Left lung (tissue), 10 donors: Measurements from ENCODE around the gene CASTOR1. TPM values are rescaled to one million over a fixed set of nuclear protein-coding genes. Genes with fewer than 3 reads are reported as not detected.

ENCODE experiments used
- ATAC-seq: fragments of 200-7000 bp; cut with Tn5 transposase; one replicate; pipeline ENCODE4 v1.9.1; 2020; ENCODE audit warnings: moderate library complexity
- DNase-seq, 4 donors: peaks; one replicate each; pipeline ENCODE4 v3.0.0-alpha.2; 2013 to 2020
- H3K27ac ChIP-seq, 2 donors: fragments of 200-600 bp; sonication (generic) in 1 of 2; one replicate each; pipeline versions ENCODE4 v1.5.0 to v1.8.0; 2020 to 2021
- H3K27me3 ChIP-seq, 2 donors: fragments of 200-600 bp; sonication (generic) in 1 of 2; one replicate each; pipeline versions ENCODE4 v1.5.0 to v1.8.0; 2020 to 2021
- H3K36me3 ChIP-seq, 2 donors: fragments of 200-600 bp; sonication (generic) in 1 of 2; one replicate each; pipeline versions ENCODE4 v1.5.0 to v1.8.0; 2020 to 2021
- H3K4me1 ChIP-seq, 2 donors: fragments of 200-600 bp; one replicate each; pipeline ENCODE4 v1.8.0; 2021
- H3K4me3 ChIP-seq, 2 donors: fragments of 200-600 bp; sonication (generic) in 1 of 2; one replicate each; pipeline versions ENCODE4 v1.5.0 to v1.8.0; 2020 to 2021; ENCODE audit warnings: mild to moderate bottlenecking in 1 of 2
- H3K9me3 ChIP-seq, 2 donors: fragments of 200-600 bp; sonication (generic) in 1 of 2; one replicate each; pipeline versions ENCODE4 v1.5.0 to v1.8.0; 2020 to 2021
- intact Hi-C, 2 donors: fragments of 100-400 bp; cut with DNase I; formaldehyde crosslinking; loops; one replicate each; pipeline versions ENCODE4 v1.11.2 to v1.14.2; 2022
- polyA plus RNA-seq, 6 donors: library from polyadenylated mRNA; unstranded; fragments of 120-200 nt; gene quantifications; one replicate each; pipeline ENCODE4 v1.2.1, GENCODE V29; 2013; ENCODE audit not compliant: insufficient read length in 6 of 6
- total RNA-seq, 2 donors: library from RNA; stranded (reverse); fragmentation: NEBNext Ultra II Directional; extraction: Animal tissue kit (Norgen Biotek cat#: 25700); gene quantifications; one replicate each; pipeline ENCODE4 v1.2.1, GENCODE V29; 2021
- TF ChIP-seq, protein P1 (sequence below), 2 donors: fragments of 200-600 bp; sonication (generic) in 1 of 2; IDR thresholded peaks; one replicate each; pipeline versions ENCODE4 v1.5.0 to v1.8.0; 2021; ENCODE audit warnings: antibody characterized with exemption in 2 of 2
- donor health status: DM: no; HTN: yes; CAD: no.
- donor health status: DM: no; HTN: no; CAD: no.

The CASTOR1 gene
- total and polyA plus RNA-seq, 8 donors: 10.7 to 16.7 (median 14.4) TPM

- no peaks in the 10 kb centered on the region for H3K27me3 ChIP-seq
- H3K27ac ChIP-seq: peak overlapping the region; percentile 85 to 88
- no peaks in the 10 kb centered on the region for H3K9me3 ChIP-seq
- H3K4me3 ChIP-seq: no peak overlapping the region
- TF ChIP-seq, protein P1, sequence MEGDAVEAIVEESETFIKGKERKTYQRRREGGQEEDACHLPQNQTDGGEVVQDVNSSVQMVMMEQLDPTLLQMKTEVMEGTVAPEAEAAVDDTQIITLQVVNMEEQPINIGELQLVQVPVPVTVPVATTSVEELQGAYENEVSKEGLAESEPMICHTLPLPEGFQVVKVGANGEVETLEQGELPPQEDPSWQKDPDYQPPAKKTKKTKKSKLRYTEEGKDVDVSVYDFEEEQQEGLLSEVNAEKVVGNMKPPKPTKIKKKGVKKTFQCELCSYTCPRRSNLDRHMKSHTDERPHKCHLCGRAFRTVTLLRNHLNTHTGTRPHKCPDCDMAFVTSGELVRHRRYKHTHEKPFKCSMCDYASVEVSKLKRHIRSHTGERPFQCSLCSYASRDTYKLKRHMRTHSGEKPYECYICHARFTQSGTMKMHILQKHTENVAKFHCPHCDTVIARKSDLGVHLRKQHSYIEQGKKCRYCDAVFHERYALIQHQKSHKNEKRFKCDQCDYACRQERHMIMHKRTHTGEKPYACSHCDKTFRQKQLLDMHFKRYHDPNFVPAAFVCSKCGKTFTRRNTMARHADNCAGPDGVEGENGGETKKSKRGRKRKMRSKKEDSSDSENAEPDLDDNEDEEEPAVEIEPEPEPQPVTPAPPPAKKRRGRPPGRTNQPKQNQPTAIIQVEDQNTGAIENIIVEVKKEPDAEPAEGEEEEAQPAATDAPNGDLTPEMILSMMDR (IDR thresholded peaks at IDR 0.05): no peak
- H3K36me3 ChIP-seq: peaks cover 0 to 7% of the 10 kb centered on the region in 2 donors
- peak in 2 of 4 donors; percentile 64 to 75 for DNase-seq
- H3K4me1 ChIP-seq: peaks cover 68 to 100% of the 10 kb centered on the region in 2 donors
- ATAC-seq: peak; percentile 38
- intact Hi-C loops: no loop called here
Observed at GRCh38 chr22:30305519-30305905, 16.2 kb upstream of the CASTOR1 start.

DNA sequence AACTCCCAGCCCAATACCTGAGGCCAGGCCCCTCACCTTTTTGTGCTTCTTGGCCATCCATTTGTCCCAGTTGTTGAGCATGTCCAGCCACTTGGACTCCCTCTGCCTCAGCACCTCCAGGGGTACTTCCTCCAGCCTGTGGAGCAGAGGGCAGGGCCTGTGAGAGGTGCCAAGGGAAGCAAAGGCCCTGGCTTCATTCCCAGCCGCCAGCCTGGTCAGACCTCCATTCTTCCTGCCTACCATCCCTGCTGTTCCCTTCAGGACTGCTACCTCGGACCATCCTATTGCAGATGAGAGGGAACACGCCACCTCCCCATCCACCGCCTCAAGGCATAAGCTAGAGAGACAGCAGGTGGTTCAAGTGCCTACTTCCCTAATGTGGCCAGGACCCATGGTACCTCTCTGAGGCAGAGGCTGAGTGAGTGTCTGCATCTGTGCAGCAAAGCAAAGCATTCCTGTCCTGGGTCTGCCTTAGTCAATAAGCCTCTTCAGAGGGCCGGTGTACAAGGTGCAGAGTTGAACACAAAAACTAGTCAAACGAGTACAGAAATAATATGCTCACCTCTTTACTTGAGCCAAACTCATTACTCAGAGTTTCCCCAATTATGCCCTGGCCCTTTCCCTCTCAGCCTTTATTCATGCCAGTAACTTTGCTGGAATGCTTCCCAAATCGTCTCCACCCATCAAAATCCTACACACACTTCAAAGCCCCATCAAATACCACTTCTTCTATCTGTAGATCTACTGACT lies 15.4 kb upstream of the CASTOR1 start:
- Histone ChIP-seq H3K27ac (peak overlapping the region; percentile 85 to 88), H3K4me1 (peaks cover 60 to 100% of the 10 kb centered on the region in 2 donors), H3K4me3 (no peak overlapping the region), H3K36me3 (peaks cover 0 to 15% of the 10 kb centered on the region in 2 donors), H3K9me3 (no peaks in the 10 kb centered on the region), H3K27me3 (no peaks in the 10 kb centered on the region)
- DNase-seq (peak in 1 of 4 donors; percentile 54), ATAC-seq (peak; percentile 66)
- TF ChIP-seq, protein P1 (IDR thresholded peaks at IDR 0.05): no peak
- intact Hi-C loops: no loop called here

DNA sequence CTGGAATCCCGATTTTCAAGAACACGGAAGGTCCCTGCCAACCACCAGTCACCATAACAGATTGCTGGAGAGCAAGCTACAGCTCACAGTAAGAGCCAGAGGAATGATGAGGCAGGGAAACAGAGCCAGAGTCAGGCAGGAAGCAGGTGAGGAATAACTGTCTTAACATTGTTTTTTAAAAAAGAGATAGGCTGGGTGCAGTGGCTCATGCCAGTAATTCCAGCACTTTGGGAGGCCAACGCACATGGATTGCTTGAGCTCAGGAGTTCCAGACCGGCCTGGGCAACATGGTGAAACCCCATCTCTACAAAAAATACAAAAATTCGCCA lies 13.5 kb upstream of the CASTOR1 start:
- DNase-seq (no peak), ATAC-seq (no peak)
- Histone ChIP-seq H3K9me3 (no peaks in the 10 kb centered on the region), H3K4me1 (peaks cover 66 to 89% of the 10 kb centered on the region in 2 donors), H3K27me3 (no peaks in the 10 kb centered on the region), H3K4me3 (no peak overlapping the region), H3K36me3 (peaks cover 0 to 34% of the 10 kb centered on the region in 2 donors), H3K27ac (peak overlapping the region; percentile 85 to 88)
- intact Hi-C loops: no loop called here
- TF ChIP-seq, protein P1 (IDR thresholded peaks at IDR 0.05): no peak

GRCh38 chr22:30301995-30302809 lies 12.9 kb upstream of the CASTOR1 start:
- DNase-seq: peak in 2 of 4 donors; percentile 74 to 84
- no peak overlapping the region for H3K4me3 ChIP-seq
- intact Hi-C loops: no loop called here
- peak overlapping the region; percentile 85 to 88 for H3K27ac ChIP-seq
- ATAC-seq: peak; percentile 51
- TF ChIP-seq, protein P1 (IDR thresholded peaks at IDR 0.05): no peak
- peaks cover 0 to 40% of the 10 kb centered on the region in 2 donors for H3K36me3 ChIP-seq
- H3K4me1 ChIP-seq: peaks cover 72 to 89% of the 10 kb centered on the region in 2 donors
- H3K27me3 ChIP-seq: no peaks in the 10 kb centered on the region
- no peaks in the 10 kb centered on the region for H3K9me3 ChIP-seq

- H3K27ac ChIP-seq: peak overlapping the region in 1 of 2 donors; percentile 45
- ATAC-seq: no peak
Observed at GRCh38 chr22:30299322-30299721, 10.0 kb upstream of the CASTOR1 start.

More at GRCh38 chr22:30299322-30299721, 10.0 kb upstream of the CASTOR1 start:
- Histone ChIP-seq H3K9me3 (no peaks in the 10 kb centered on the region), H3K4me3 (no peak overlapping the region), H3K36me3 (peaks cover 0 to 68% of the 10 kb centered on the region in 2 donors), H3K27me3 (no peaks in the 10 kb centered on the region), H3K4me1 (peaks cover 47 to 65% of the 10 kb centered on the region in 2 donors)
- TF ChIP-seq, protein P1 (IDR thresholded peaks at IDR 0.05): no peak
- intact Hi-C loops: no loop called here
- peak in 1 of 4 donors; percentile 63 for DNase-seq
